ENCODE results near the gene MEAF6.
"Not testable (repeated sequence)": the region's sequence is repeated elsewhere in the genome, so short reads cannot be mapped to it uniquely, and the experiment has no call there.

MEAF6 gene

DNA sequence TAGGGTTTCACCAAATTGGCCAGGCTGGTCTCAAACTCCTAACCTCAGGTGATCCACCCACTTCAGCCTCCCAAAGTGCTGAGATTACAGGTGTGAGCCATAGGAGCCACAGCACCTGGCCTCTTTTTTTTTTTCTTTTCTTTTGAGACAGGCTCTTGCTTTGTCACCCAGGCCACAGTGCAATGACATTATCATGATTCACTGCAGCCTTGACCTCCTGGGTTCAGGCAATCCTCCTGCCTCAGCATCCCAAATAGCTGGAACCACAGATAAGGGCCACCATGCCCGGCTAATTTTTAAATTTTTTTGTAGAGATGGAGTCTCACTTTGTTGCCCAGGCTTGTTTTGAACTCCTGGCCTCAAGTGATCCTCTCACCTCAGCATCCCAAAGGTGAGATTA is 15.3 kb upstream of the MEAF6 start:
- not testable (repeated sequence) for DNase-seq

DNA sequence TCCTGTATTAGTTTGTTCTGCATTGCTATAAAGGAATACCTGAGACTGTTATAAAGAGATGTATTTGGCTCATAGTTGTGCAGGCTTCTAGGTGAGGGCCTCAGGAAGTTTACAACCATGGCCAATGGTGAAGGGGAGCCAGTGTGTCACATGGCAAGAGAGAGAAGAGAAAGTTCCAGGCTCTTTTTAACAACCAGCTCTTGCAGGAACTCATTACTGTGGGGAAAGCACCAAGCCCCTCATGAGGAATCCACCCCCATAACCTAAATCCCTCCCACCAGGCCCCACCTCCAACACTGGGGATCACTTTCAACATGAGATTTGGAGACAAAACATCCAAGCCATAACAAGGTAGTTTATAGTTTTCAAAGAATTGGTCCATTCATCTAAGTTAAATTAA is 5.0 kb upstream of the MEAF6 start:
- DNase-seq, result no peak

DNA sequence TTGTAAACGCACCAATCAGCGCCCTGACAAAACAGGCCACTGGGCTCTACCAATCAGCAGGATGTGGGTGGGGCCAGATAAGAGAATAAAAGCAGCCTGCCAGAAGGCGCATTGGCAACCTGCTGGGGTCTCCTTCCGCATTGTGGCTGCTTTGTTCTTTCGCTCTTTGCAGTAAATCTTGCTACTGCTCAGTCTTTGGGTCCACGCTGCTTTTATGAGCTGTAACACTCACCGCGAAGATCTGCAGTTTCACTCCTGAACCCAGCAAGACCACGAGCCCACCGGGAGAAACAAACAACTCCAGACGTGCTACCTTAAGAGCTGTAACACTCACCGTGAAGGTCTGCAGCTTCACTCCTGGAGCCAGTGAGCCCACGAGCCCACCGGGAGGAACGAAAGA is 4.4 kb upstream of the MEAF6 start:
- not testable (repeated sequence) for DNase-seq

DNA sequence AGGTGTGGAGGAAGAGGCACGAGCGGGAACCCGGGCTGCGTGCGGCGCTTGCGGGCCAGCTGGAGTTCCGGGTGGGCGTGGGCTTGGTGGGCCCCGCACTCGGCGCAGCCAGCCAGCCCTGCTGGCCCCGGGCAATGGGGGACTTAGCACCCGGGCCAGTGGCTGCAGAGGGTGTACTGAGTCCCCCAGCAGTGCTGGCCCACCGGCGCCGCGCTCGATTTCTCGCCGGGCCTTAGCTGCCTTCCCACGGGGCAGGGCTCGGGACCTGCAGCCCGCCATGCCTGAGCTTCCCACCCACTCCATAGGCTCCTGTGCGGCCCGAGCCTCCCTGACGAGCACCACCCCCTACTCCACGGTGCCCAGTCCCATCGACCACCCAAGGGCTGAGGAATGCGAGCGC is 3.7 kb upstream of the MEAF6 start:
- not testable (repeated sequence) for DNase-seq

DNA sequence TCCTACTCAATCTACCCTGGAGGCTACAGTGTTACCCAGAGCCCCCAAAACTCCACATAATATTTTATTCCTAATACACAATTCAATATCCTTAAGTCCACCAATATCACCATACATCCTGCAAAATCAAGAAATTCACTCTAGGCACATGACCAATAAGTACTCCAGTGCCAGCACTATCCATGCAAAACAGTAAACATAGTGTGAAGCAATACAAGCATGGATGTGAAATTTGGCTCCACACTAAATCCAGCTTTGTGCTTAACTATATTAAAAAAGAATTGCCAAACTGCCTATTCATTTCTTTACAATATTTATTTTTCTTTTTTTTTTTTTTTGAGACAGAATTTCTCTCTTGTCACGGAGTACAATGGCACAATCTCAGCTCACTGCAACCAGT is 3.0 kb upstream of the MEAF6 start:
- no peak for DNase-seq

DNA sequence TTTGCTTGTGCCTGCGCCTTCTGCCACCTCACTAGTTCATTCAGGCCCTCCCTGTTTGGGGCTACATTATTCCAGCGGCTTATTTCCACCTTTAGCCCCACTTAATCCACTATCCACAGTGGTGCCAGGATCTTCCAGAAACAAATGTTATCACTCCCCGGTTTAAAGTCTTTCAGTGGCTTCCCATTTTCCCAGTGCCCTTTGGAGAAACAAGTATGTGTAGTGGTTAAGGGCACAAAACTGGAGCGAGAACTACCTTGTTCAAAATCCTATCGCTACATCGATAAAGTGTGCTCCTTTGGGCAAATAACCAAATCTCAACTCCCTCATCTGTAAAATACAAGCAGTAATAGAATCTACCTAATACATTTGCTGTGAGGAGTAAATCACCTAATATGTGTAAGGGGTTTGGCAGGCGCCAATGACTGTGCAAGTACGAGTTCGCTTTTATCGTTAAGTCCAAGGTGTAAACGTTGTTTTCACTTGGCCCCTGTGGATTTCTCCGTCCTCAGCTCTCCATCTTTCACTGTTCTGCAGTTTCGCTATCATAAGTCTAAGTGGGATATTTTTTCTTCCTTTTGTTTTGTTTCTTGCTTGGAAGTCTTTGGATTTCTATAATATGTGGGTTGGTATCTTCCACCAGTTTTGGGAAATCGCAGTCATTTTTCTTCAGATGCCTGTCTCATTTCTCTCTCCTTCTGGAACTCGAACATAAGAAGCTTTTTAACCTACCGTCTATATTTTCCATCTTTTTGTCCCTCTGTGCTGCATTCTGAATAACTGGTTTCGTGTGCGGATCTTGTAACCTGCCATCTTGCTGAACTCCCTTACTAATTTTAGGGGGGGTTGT is 844 bp upstream of the MEAF6 start:
- DNase-seq, result no peak

DNA sequence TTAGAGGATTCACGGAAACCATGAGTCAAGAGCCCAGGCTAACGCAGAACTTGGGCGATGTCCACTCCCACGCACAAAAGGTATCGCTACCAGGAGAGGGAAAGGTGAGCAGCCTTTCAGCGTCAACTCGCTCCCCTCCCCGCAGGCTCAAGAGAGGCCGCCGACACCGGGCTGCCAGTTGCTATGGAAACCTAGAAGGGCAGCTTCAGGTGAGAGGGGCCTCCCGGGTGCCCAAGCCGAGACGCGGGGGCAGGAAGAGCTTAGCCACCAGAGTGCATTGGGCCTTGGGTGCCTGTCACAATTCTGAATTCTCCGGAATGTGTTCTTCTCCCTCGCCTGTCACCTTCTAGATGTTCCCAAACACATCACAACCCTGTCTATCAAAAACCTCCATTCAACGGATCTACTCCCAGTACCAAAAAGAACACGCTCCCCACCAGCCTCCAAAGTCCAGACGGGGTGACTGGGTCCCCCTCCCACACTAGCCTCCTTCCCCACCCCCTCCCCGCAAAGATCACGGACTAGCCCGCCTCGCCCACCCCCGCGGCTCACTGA is 694 bp downstream of the MEAF6 start:
- DNase-seq, result no peak

DNA sequence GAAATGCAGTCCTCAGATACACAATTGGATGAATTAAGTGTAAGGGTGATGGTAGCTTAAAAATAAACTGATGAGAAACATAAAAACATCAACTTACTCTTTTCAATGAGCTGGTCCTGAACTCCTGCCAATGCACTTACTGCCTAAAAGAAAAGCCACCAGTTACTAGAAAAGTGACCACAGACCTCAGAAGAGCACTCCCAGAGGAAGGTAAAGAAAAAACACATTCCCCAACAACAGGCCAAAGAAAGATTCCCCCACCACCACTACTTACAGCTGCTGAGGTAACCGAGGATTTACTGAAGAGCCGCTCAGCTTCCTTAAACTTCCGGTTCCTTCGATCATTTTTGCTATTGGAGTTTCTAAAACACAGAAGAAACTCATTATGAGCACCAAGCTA is 5.4 kb downstream of the MEAF6 start:
- DNase-seq, result peak; percentile 19

DNA sequence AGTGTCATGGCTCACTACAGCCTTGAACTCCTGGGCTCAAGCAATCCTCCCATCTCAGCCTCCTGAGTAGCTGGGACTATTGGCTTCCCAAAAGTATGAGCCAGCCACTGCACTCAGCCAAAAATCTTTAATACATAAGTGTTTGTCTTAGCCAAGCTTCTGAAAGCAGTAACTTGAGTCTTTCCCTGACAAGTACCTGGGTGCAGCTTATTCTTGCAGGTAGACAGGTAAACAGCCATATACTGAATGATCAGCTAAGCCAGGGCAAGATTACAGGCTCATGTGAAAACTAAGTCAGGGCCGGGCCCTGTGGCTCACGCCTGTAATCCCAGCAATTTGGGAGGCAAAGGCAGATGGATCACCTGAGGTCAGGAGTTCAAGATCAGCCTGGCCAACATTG is 7.8 kb downstream of the MEAF6 start:
- DNase-seq, result no peak

DNA sequence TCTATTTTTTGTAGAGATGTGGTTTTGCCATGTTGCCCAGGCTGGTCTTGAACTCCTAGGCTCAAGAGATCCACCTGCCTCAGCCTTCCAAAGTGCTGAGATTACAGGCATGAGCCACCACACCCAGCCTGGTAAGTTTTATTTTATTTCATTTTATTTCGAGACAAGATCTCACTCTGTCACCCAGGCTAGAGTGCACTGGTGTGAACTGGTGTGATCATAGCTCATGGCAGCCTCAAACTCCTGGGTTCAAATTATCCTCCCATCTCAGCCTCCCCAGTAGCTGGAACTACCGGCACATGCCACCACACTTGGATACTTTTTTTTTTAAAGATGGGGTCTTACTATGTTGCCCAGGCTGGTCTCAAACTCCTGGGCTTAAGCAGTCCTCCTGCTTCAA is 11.8 kb downstream of the MEAF6 start:
- not testable (repeated sequence) for DNase-seq

DNA sequence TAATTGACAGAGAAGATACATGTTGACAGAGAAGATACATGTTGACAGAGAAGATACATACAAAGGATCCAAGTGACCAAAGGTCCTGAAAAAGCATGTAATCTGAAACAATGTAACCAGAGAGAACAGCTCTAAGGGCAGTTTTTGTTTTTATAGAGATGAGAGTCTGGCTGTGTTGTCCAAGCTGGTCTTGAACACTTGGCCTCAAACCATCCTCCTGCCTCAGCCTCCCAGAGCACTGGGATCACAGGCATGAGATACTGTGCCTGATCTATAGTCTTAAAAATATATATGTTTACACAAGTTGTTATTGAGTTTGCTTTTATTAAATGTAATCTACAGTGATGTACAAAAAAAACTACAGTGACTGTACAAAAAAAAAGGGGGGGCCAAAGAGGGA is 12.5 kb downstream of the MEAF6 start:
- DNase-seq, result no peak

DNA sequence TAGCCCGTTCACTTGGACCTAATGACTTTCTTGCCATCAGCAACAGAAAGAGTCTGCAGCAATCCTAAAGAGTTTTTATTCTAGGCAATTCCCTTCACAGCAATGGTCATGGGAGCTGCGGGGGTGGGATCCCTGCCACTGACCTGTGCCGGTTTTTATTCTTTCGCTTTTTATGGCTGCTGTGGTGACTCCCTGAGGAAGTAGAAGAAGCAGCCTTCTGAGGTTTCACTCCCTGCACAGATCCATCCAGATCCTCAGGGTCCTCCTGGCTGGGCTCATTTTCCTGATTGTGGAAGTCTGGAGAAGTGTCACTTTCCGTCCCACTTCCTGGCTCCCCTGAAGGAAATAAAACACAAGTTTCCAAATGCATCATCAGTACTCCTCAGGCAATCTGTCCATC is 12.9 kb downstream of the MEAF6 start:
- DNase-seq, result no peak

DNA sequence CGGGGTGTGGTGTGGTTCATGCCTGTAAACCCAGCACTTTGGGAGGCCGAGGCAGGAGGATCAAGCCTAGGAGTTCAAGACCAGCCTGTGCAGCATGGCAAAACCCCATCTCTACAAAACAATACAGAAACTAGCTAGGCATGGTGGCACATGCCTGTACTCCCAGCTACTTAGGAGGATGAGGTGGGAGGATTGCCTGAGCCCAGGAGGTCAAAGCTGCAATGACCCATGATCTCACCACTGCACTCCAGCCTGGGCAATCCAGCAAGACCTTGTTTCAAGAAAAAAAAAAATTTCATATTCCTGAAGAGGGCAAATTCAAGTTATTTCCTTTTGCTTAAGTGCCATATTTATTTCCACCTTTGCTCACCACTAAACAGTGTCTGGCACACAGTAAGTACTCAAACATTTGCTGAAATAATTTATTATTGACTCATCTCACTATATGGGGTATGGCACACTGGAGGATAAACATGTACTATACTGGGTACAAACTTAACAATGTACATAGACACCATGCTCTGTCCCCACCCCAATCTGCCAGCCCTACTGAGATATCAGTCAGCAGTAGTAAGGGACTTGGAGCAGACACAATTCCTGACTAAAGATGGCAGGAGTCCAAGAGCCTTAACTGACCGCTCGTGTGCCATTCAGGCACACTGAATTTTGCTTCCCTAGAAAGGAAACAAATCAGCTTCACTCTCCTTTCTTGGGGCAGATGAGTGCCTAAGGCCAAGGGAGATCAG is 15.5 kb downstream of the MEAF6 start:
- DNase-seq, result no peak

DNA sequence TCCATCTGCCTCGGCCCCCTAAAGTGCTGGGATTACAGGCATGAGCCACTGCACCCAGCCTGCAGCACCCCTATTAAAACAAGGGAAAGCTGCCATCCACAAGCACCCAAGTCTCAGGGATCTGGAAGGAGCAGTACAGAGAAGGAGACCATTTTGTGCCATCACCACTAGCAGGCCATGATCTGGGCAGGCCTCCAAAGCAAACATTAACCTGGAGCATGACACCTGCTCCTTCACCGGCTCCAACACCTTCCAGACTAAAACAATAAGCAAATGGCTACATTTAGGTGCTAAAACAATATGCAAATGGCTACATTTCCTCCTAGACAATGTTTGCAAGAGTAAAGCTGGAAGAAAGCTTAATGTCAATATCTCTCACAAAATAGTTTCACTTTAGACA is 16.7 kb downstream of the MEAF6 start:
- DNase-seq, result no peak

DNA sequence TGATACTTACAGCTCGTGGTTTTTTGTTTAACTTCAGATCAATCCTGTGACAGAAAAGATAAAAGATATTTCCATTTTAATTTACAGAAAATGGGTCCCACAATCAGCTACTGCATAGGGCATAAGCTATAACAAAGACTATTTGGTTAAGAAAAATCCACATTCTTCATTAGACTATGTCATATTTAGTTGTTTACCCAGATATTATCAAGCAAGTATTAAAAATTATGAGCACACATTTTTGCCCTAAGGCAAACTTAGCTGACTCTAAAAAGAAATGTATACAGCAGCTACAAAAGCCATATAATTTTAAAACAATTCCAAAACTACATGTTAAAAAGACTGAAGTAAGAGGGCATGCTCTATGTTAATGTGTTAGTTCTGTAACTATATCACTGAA is 18.7 kb downstream of the MEAF6 start:
- no peak for DNase-seq

DNA sequence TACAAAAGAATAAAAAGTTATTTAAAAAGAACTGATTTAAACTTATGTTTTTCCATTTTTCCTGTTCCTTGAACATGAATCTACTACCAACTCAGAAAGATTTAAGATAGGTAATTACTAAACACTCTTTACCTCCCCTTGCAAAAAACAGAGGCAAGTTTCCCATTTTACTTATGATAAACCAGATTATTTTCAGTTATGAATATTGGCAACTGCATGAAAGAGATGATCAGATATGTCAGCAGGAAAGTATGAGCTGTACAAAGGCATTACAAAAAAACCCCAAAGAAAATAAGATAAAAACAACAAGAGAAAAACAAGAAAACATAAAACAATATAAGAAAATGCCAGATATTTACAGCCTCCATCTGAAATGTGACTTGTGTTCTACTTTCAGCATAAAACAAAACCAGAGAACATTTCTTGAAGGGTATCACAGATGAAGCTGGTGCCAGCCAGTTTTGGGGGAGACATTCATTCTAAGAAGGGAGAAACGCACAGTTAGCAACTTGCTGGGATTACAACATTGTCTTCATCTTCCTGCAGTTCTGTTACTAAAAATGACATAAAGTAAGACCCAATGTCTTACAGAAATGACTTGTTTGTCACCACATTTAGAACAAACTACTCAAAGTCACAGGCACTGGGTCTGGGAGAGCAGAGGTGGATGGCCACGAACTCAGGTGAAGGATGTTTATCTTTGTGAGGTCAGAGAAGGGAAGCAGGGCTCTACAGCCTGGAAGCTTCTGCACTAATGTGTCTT is 21.0 kb downstream of the MEAF6 start:
- no peak for DNase-seq

DNA sequence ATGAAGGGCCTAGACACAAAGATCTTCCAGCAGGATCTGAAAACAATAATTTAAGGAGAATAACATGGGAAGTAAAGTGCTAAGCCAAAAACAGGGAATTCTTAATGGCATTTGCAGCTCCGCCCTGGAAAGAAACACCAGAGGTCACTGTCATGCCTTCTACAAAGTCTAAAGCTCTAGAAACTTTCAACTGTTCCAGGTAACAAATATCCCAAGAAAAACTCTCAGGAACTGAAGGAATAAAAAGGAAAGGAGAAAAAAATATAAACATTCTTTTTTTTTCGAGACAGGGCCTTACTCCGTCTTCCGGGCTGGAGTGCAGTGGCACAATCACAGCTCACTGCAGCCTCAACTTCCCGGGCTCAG is 27.0 kb downstream of the MEAF6 start:
- no peak for DNase-seq

DNA sequence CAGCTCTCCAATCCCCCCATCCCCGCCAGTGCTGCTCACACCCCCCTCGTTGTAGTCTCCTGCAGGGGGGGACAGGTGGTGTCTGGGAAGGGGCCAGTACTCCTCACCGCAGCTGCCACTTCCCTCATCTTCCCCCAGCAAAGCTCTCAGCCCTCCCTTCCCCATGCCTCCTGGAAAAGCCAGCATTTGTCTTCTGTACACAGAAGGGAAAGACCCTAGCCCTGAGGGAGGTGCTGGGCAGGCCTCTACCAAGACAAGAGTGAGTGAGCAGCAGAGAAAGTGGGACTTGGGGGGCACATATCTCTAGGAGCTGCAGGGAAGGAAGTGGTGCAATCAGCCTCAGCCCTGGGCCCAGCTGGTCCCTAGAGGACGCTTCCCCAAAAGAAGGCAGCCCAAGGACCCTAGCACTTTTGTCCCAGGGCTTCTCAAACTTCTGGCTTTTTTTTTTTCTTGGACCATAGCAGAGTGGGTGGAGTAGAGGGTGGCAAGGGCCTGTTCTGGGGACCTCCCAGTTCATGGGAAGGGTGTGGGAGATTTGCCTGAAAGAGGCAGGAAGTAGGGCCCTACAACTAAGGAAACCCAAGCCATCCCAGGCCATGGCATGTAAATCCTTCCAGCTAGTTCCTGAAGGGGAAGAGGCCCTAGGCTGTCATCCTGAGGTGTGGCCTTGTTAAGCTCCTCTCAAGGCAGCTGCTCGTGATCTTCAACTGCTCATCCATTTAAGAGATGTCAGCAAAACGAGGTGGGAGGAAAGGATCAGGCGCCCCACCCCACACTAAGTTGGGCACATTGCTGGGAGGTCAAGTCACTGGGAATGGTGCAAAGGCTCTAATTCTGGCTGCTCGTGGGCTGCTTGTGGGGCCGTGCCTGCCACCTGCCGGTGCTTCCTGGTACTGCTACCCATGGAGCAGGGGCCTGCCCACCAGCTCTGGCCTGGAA is 27.6 kb downstream of the MEAF6 start:
- peak; percentile 84 for DNase-seq

DNA sequence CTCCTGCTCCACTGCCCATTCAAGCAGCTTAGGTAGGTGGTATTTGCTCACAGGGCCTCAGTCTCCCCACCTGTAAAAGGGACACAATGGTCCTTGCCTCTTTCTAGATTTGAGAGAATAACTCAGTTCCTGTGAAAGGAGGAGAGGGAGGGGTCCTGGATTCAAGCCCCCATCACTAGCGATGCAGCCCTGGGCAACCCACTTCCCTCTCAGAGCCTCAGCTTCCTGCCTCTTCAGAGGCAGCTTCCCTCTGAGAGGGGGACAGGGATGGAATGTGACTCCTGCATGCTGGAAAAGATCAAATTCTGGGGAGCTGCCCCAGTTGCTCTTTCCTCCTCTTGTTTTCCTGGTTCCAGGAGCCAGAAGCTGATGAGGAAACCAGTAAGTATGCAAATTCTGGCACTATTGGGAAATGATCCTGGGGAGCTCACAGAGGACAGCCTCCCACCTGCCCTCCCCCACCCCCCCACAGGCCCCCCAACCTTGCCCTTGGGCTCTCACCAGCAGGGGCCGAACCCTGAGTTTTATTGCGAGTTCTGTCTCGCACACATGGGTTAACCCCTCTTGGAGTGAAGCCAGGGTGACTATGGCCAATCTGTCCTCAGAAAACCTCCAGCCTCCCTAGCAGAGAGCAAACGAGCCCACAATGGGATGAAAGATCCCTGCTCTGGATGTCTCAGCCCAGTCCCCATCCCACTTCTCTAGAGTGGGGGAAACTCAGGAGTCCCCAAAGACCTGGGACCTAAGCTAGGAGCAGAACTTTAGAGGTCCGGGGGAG is 28.5 kb downstream of the MEAF6 start:
- peak; percentile 46 for DNase-seq

DNA sequence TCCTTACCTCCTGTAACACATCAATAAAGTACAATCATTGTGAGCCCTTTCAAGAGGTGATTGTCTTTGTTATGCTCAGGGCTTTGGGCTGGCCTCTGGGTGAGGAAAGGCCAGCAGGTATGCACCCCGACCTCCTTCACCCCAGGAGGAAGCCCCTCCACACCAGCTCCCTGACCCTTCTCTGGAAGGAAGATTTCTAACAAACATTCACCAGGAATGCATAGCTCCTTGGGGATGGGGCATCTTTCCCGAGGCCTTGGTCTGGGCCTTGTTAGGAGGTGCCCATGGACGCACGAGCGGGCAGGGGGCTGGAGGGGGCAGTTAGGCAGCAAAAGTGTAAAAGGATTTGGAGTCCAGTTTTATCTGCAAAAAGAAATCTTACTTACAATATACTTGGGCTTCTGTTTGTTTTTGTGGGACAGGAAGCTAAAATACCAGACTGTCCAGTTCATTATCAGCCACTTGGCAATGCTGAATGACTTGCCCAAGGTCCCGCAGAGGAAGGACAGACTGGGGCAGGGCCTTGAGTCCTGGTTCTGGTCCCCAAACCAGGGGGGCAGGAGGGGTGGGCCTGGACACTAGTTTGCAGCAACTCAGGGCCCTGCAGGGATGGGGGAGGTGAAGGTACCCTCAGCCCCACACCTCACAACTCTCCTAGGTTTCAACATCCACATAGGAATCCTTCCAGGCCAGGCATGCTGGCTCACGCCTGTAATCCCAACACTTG is 30.1 kb downstream of the MEAF6 start:
- DNase-seq, result no peak

DNA sequence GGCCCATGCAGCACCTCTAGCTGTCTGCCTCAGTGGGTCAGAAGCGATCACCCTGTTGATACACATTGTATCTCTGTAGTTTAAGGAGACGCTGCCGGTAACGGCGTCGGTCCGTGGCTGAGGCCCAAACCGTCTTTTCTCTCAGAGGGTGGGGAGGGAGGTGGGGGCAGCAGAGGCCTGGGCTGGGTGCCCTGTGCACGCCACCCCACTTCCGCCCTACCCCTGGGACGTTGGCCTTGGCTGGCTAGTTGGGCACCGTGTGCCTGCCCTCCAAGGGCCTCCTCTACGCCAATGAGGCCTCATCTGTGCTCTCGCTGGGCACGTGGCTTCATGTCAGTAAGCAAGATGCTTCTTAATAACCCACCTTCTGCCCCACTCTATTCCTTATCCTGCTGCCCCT is 30.8 kb downstream of the MEAF6 start:
- no peak for DNase-seq

Measured in GF-D8 (cell line).